ENCODE measurements around the gene PITPNB. TPM values are rescaled to one million over a fixed set of nuclear protein-coding genes. Genes with fewer than 3 reads are reported as not detected.

Gene PITPNB
- total and polyA plus RNA-seq, 2 of the 13 experiments (the other 11 are each of a cell fraction or from before 2014, with no cell fraction given): 17.0 to 30.1 TPM

DNA sequence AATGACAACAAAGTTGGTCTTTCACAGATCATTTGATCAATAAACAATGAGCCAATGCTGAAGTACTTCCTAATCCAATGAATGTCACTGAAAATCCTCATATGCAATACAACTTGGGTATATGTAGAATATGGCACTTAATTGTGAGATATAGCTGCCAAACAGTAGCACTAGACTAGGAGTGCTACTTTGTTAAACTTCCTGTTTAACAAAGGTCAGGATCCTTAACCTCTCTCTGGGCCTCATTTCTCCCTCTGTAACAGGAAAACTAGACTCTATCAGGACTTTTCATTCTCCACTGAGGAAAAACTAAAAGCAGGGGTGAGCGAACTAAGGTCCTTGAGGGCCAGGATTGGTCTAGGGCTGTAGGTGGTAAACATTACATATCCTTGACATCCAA, 56.1 kb downstream of the PITPNB start:
- Histone ChIP-seq H2AFZ (ENCODE audit: low read length) (no peak overlapping the region), H3K9me3 (ENCODE audit: low read length) (no peaks in the 10 kb centered on the region), H4K20me1 (ENCODE audit: insufficient read depth, low read length) (no peaks in the 10 kb centered on the region), H3K9ac (ENCODE audit: insufficient read depth, low read depth, low read length) (no peak overlapping the region), H3K36me3 (replicated peaks in 1 of 2; ENCODE audit: control insufficient read depth in 1 of 2, insufficient read depth in 2 of 2, low read length in 2 of 2) (peaks cover 10 to 22% of the 10 kb centered on the region in 2 experiments), H3K79me2 (ENCODE audit: insufficient read depth, low read length) (peaks cover 2% of the 10 kb centered on the region), H3K27me3 (ENCODE audit: control insufficient read depth in 1 of 2, insufficient read depth in 2 of 2, low read length in 2 of 2) (no peaks in the 10 kb centered on the region), H3K4me1 (ENCODE audit: insufficient read depth, low read length) (peaks cover 57% of the 10 kb centered on the region), H3K4me3 (replicated peaks in 1 of 3; ENCODE audit: insufficient read depth in 1 of 3, low read depth in 2 of 3, low read length in 3 of 3) (no peak overlapping the region), H3K27ac (ENCODE audit: extremely low read length, insufficient read depth, low read length) (no peak overlapping the region), H3K4me2 (ENCODE audit: low read depth, low read length) (no peak overlapping the region)
- intact Hi-C loops (cut with micrococcal nuclease; ENCODE audit: unreplicated experiment): no loop called here
- BruUV-seq (replicated peaks): no TSS peak
- peak; percentile 19; the same call in 1 of the 2 replicates for TF ChIP-seq NR2F6 (IDR thresholded peaks at IDR 0.05)
- TF ChIP-seq NR2F6 (CRISPR knock-in tag; IDR thresholded peaks at IDR 0.05): no peak
- TF ChIP-seq, protein P1, sequence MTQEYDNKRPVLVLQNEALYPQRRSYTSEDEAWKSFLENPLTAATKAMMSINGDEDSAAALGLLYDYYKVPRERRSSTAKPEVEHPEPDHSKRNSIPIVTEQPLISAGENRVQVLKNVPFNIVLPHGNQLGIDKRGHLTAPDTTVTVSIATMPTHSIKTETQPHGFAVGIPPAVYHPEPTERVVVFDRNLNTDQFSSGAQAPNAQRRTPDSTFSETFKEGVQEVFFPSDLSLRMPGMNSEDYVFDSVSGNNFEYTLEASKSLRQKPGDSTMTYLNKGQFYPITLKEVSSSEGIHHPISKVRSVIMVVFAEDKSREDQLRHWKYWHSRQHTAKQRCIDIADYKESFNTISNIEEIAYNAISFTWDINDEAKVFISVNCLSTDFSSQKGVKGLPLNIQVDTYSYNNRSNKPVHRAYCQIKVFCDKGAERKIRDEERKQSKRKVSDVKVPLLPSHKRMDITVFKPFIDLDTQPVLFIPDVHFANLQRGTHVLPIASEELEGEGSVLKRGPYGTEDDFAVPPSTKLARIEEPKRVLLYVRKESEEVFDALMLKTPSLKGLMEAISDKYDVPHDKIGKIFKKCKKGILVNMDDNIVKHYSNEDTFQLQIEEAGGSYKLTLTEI (CRISPR knock-in tag; conservative IDR thresholded peaks at IDR 0.05): no peak
- DNase-seq (ENCODE audit: low spot score) (no peak), ATAC-seq (no peak), FAIRE-seq (no peak)
- 83% methylated on average over 1 of the region's 1 CpG for WGBS (ENCODE audit: low lambda C conversion rate)
- CTCF ChIA-PET (ENCODE audit: low intra/inter-chr PET ratio, low total read pairs): no interaction called here
- POLR2A ChIA-PET: no interaction called here
- in situ Hi-C loops (cut with HindIII; ENCODE audit: extremely low pct_ligation_motif_present, low pct_unique_long_range_greater_than_20kb): no loop called here

DNA sequence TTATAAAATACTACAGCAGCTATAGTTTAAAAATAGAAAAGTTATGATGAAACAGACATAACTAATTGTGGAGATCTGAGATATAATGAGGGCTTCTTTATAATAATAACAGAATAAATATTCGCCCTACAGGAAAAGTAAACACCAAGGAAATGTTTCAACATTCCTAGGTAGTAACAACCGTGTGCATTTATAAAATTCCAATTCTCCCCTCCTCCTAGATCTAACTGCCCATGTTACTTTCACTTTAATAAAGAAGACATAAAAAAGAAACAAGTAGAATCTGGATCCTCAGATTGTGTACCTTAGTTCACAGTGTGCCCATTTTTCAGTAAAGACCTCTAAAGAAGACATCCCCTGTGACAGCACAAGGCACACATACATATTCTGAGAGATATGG, 59.7 kb downstream of the PITPNB start:
- no peak overlapping the region for H3K9ac ChIP-seq (ENCODE audit: insufficient read depth, low read depth, low read length)
- ChIA-PET POLR2A (no interaction called here), CTCF (ENCODE audit: low intra/inter-chr PET ratio, low total read pairs) (no interaction called here)
- 72% methylated on average over 2 of the region's 2 CpGs for WGBS (ENCODE audit: low lambda C conversion rate)
- intact Hi-C loops (cut with micrococcal nuclease; ENCODE audit: unreplicated experiment): no loop called here
- DNase-seq (ENCODE audit: low spot score) (no peak), FAIRE-seq (no peak), ATAC-seq (no peak)
- H3K9me3 ChIP-seq (ENCODE audit: low read length): no peaks in the 10 kb centered on the region
- H3K4me2 ChIP-seq (ENCODE audit: low read depth, low read length): no peak overlapping the region
- no peaks in the 10 kb centered on the region for H4K20me1 ChIP-seq (ENCODE audit: insufficient read depth, low read length)
- in situ Hi-C loops (cut with HindIII; ENCODE audit: extremely low pct_ligation_motif_present, low pct_unique_long_range_greater_than_20kb): no loop called here
- peaks cover 2% of the 10 kb centered on the region for H3K79me2 ChIP-seq (ENCODE audit: insufficient read depth, low read length)
- peaks cover 26% of the 10 kb centered on the region for H3K4me1 ChIP-seq (ENCODE audit: insufficient read depth, low read length)
- peaks cover 24 to 47% of the 10 kb centered on the region in 2 experiments for H3K36me3 ChIP-seq (replicated peaks in 1 of 2; ENCODE audit: control insufficient read depth in 1 of 2, insufficient read depth in 2 of 2, low read length in 2 of 2)
- no TSS peak for BruUV-seq (replicated peaks)
- H3K4me3 ChIP-seq (replicated peaks in 1 of 3; ENCODE audit: insufficient read depth in 1 of 3, low read depth in 2 of 3, low read length in 3 of 3): no peak overlapping the region
- no peaks in the 10 kb centered on the region for H3K27me3 ChIP-seq (ENCODE audit: control insufficient read depth in 1 of 2, insufficient read depth in 2 of 2, low read length in 2 of 2)
- H2AFZ ChIP-seq (ENCODE audit: low read length): no peak overlapping the region
- H3K27ac ChIP-seq (ENCODE audit: extremely low read length, insufficient read depth, low read length): no peak overlapping the region
- TF ChIP-seq GPN1 (CRISPR knock-in tag; IDR thresholded peaks at IDR 0.05; ENCODE audit: borderline replicate concordance) (no peak), FOXM1 (CRISPR knock-in tag; IDR thresholded peaks at IDR 0.05) (no peak), ZNF598 (CRISPR knock-in tag; IDR thresholded peaks at IDR 0.05; ENCODE audit: borderline replicate concordance) (no peak), JUNB (CRISPR knock-in tag; IDR thresholded peaks at IDR 0.05; ENCODE audit: borderline replicate concordance) (no peak)
- TF ChIP-seq, protein P2, sequence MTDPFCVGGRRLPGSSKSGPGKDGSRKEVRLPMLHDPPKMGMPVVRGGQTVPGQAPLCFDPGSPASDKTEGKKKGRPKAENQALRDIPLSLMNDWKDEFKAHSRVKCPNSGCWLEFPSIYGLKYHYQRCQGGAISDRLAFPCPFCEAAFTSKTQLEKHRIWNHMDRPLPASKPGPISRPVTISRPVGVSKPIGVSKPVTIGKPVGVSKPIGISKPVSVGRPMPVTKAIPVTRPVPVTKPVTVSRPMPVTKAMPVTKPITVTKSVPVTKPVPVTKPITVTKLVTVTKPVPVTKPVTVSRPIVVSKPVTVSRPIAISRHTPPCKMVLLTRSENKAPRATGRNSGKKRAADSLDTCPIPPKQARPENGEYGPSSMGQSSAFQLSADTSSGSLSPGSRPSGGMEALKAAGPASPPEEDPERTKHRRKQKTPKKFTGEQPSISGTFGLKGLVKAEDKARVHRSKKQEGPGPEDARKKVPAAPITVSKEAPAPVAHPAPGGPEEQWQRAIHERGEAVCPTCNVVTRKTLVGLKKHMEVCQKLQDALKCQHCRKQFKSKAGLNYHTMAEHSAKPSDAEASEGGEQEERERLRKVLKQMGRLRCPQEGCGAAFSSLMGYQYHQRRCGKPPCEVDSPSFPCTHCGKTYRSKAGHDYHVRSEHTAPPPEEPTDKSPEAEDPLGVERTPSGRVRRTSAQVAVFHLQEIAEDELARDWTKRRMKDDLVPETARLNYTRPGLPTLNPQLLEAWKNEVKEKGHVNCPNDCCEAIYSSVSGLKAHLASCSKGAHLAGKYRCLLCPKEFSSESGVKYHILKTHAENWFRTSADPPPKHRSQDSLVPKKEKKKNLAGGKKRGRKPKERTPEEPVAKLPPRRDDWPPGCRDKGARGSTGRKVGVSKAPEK (CRISPR knock-in tag; IDR thresholded peaks at IDR 0.05; ENCODE audit: borderline replicate concordance): no peak
- TF ChIP-seq, protein P3, sequence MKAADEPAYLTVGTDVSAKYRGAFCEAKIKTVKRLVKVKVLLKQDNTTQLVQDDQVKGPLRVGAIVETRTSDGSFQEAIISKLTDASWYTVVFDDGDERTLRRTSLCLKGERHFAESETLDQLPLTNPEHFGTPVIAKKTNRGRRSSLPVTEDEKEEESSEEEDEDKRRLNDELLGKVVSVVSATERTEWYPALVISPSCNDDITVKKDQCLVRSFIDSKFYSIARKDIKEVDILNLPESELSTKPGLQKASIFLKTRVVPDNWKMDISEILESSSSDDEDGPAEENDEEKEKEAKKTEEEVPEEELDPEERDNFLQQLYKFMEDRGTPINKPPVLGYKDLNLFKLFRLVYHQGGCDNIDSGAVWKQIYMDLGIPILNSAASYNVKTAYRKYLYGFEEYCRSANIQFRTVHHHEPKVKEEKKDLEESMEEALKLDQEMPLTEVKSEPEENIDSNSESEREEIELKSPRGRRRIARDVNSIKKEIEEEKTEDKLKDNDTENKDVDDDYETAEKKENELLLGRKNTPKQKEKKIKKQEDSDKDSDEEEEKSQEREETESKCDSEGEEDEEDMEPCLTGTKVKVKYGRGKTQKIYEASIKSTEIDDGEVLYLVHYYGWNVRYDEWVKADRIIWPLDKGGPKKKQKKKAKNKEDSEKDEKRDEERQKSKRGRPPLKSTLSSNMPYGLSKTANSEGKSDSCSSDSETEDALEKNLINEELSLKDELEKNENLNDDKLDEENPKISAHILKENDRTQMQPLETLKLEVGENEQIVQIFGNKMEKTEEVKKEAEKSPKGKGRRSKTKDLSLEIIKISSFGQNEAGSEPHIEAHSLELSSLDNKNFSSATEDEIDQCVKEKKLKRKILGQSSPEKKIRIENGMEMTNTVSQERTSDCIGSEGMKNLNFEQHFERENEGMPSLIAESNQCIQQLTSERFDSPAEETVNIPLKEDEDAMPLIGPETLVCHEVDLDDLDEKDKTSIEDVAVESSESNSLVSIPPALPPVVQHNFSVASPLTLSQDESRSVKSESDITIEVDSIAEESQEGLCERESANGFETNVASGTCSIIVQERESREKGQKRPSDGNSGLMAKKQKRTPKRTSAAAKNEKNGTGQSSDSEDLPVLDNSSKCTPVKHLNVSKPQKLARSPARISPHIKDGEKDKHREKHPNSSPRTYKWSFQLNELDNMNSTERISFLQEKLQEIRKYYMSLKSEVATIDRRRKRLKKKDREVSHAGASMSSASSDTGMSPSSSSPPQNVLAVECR (CRISPR knock-in tag; IDR thresholded peaks at IDR 0.05; ENCODE audit: borderline replicate concordance): no peak
